HG03432 (cell line): Measurements from ENCODE around the gene GASK1A.
"Not testable (repeated sequence)": the region's sequence is repeated elsewhere in the genome, so short reads cannot be mapped to it uniquely, and the experiment has no call there.

Experiments
- ATAC-seq: cut with Tn5 transposase; IDR thresholded peaks from one replicate; pipeline ENCODE4 v1.9.1; 2021; ENCODE audit warnings: mild to moderate bottlenecking, moderate library complexity; ENCODE audit not compliant: unreplicated experiment

The GASK1A gene

DNA sequence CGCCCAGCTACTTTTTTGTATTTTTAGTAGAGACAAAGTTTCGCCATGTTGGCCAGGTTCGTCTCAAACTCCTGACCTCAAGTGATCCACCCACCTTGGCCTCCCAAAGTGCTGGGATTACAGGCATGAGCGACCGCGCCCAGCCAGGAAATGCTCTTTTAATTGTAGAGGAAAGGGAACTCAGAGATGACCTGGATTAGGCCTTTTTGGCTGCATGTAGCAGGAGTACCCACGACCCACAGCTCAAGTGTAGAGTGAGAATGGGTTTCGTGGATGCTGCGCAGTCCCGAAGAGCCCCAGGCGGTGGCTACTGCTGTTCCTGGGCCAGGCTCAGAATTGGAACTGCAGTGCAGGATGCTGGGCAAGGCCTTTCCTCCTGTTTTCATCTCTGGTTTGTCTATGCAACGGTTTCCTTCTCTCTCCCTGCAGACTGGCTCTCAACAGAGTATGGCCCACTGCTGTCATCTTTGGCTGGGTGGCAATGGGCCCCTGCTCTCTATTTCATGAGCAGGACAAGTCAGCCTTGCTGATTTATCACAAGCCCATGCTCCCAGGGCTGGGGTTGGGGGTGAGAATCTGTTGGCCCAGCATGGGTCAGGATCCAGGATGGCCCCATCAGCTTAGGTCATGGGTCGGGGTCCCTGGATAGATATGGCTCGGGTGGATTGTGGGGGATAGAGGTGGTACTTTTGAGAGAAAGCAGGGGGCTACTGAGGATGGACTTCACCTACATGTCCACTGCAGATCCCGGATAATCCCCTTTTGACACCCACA, 51.2 kb downstream of the GASK1A start:
- no peak for ATAC-seq

DNA sequence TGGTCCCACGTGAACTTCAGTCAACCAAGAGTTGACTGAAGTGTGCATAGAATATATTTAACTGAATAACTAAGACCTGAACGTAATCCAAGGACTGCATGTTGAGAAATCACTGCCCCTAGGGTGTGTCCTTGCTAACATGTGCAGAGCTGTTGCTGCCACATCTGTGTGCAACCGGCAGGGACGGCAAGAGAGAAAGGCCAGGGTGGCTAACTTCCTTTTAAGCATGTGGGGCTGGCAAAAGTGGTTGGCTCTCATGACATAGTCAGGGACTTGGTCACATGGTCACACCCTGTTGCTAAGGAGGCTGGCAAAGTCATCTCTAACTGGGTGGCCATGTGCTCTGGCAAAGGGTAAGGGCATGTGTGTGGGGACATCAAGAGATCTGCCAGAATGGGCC, 52.4 kb downstream of the GASK1A start:
- no peak for ATAC-seq

DNA sequence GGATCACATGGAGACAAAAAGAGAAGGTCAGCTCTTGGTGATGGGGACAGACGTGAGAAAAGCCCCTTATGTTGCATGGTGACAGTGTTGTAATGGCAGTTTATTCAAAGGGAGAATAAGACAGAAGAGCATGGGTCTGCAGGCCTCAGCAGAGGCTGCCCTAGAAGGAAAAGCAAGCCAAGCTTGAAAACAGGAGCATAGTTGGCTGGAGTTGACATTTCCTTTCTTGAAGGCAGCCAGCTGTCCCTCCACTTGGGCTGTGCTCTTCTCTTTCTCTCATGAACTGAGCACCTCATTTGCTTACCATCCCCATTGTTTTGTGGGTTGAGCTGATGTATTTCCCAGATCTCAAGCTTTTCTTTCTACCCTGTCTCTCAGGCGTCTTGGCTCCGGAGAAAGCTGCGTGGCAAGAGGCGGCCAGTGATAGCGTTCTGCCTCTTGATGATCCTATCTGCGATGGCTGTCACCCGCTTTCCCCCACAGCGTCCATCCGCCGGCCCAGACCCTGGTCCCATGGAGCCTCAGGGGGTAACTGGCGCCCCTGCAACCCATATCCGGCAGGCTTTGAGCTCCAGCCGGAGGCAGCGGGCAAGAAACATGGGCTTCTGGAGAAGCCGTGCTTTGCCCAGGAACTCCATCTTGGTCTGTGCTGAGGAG, 52.9 kb downstream of the GASK1A start:
- ATAC-seq, result no peak

DNA sequence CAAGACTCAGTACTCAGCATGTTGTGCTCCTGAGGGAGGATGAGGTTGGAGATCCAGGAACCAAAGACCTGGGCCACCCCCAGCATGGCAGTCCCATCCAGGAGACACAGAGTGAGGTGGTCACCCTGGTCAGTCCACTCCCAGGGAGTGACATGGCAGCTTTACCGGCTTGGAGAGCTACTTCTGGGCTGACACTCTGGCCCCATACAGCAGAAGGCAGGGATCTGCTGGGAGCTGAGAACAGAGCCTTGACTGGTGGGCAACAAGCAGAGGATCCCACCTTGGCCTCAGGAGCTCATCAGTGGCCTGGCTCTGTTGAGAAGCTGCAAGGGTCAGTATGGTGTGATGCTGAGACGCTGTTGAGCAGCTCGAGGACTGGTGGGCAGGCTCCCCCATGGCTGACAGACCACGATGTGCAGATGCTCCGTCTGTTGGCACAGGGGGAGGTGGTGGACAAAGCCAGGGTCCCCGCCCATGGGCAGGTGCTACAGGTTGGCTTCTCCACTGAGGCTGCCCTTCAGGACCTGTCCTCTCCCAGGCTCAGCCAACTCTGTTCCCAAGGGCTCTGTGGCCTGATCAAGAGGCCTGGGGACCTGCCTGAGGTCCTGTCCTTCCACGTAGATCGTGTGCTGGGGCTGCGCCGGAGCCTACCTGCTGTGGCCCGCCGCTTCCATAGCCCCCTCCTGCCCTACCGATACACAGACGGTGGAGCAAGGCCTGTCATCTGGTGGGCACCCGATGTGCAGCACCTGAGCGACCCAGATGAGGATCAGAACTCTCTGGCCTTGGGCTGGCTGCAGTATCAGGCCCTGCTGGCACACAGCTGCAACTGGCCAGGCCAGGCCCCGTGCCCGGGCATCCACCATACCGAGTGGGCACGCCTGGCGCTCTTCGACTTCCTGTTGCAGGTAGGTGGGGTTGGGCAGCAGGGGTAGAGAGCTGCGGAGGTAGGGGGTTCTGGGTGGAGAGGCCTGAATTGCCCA, 53.8 kb downstream of the GASK1A start:
- ATAC-seq, result no peak

DNA sequence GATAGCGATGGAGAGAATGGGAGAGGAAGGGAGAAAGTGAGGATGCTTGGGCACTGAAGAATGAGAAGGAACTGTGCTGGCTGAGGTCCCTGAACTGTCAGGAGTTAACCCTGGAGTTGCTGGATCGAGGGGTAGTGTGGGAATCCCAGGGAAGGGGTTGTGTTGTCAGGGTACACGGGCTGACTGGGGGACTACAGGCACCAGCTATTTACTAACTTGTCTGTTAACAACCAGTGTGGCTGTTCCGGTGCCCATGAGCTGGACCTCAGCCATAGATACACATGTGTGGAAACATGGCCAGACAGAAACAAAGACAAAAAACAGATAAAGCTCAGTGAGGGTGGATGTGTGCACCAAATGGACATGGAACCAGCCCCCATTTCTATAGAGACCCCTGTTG, 55.1 kb downstream of the GASK1A start:
- ATAC-seq, result no peak

DNA sequence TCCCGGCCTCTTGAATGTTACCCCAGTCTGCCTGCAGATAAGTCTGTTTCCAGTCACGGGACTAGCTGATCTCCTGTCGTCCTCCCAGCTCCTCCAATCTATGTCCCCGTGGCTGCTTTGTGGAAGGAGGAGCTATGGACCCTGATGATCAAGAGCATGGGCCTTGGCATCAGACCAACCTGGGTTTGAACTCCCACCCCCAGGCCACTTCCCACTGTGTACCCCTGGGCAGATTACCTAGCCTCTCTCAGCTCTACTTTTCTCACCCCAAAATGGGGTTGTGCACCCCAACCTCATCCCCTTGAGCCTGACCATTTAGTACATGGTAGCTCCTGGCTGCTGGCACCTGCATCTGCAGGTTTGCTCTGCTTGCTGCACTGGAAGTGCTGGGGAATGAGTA, 55.8 kb downstream of the GASK1A start:
- no peak for ATAC-seq

DNA sequence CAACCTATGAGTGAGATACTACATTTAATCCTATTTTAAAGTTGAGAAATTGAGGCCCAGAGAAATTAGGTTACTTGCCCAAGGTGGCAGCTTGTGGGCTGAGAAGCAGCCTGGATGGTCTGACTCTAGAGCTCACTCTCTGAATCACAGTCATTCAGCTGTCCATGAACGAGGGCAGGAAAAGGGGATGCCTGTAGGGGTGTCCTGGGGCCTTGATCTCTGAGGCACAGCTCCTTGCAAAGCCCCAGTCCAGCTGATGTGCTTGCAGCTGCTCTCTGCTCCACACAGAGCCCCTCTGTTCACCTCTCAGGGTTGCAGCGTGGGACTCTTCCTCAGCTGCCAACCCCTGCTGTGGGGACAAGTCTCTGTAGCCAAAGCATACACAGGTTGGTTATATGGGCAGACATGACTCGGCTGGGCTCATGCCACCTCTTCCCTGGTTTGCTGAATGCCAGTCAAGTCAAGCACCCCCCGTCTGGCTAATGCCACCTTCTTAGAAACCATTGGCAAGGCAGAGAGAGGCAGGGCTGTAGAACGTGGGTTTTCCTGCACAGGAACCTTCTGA, 56.8 kb downstream of the GASK1A start:
- no peak for ATAC-seq

DNA sequence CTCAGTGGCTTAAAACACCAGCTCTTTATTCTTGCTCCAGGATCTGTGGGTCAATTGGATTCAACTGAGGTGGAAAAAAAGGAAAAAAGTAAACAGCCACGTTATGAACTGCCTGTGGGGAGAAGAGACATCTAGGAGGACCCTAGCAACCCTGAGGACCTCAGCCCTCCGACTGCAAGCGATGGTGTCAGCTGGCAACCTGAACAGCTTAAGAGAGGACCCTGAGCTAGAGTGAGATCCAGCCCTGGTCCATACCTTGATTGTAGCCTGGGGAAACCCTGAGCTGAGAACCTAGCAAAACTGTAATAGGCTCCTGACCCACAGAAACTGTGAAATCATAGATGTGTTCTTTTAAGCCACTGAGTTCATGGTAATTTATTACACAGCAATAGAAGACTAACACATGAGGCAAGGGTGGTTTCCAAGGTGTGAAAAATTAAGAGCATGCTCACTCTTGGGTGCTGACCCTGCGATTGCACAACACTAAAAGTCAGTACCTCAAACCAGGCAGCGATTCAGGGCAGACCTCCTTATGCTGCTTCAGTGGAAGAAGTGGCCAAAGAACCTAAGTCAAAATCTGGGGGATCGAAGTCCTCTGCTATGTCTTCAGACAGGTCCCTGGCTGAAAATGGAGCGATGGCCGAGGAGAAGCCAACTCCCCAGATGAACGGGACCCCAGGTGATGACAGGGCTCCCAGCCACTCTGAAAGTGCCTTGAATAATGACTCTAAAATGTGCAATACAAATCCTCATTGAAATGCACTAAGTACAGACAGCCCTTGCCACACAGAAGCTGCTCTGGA, 57.7 kb downstream of the GASK1A start:
- ATAC-seq, result no peak

DNA sequence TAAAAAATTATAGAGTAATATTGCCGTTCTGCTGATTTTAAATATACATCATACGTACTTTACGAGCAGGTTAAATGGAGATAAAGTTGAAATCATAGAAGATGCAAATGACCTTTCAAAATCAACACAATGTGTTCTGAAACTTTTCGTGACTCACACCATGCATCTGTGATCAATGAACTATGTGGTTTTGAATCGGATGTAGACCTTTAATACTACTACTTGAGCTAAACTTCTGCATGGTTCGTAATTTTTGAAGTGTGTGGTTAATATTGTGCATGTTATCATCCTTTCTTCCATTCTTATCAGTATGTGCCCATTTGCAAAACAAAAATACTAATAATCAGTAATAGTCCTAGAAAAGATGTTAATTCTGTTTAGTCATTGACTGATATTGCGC, 58.9 kb downstream of the GASK1A start:
- ATAC-seq, result peak; percentile 69

DNA sequence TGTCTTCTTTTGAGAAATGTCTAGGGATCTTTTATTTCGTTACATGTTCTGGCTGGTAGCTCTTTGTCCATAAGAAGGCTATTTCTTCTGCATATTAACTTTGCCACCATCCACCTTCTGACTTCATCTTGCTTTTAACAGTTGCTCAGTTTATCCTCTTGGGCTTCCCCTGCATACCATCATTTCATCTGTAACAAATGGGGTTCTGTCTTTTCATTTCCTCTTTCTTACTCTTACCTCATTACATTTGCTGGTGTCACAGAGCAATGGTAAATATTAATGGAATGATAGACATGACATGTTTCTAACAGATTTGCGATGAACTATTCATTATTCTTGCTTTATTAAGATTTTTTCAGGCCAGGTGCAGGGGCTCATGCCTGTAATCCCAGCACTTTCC, 62.4 kb downstream of the GASK1A start:
- no peak for ATAC-seq

DNA sequence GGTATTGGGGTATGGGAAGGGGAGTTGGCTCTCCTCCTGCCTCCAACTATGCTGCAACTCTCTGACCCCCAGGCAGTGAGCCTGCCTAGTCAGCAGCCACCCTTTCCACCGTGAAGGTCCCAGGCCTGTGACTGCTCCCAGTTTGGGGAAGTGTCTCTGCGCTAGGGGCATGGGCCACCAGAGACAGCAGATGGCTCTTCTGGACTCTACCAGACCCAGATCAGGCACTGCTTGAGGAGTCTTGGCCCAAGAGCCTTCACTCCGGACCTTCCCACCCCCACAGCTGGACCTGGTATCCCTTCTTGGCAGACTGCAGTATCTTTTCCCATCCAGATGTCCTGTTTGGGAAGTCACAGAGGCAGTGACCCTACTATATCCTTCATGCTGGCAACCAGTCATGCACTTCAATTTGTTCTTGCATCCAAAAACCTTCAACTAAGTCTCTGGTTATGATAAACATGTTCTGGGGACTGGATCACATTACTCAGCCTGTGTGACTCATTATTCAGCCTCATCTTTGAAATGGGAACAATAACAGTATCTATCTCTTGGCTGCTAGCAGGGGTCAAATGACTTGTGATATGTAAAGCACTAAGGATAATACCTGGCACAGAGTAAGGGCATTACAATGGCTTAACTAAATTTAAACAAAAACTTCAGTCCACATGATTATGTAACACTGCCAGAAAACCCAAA, 64.1 kb downstream of the GASK1A start:
- no peak for ATAC-seq

DNA sequence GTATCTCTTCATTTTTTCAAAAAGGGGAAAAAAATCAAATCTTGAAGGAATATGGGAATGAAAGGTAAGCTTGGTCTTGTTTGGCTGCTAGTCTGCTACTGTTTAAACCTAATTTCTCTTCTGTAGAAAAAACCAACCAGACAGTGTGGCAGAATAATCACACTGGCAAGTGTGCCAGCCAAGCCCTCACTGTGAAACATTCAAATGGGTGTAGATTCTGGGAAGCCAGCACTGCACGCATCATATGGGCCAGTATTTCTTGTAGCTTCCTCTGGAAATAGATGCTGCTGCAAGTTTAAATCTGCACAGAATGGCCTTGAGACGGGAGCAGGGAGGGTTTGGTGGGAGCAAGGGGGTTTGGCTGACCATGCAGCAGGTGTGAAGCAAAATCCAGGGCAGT, 64.7 kb downstream of the GASK1A start:
- no peak for ATAC-seq

DNA sequence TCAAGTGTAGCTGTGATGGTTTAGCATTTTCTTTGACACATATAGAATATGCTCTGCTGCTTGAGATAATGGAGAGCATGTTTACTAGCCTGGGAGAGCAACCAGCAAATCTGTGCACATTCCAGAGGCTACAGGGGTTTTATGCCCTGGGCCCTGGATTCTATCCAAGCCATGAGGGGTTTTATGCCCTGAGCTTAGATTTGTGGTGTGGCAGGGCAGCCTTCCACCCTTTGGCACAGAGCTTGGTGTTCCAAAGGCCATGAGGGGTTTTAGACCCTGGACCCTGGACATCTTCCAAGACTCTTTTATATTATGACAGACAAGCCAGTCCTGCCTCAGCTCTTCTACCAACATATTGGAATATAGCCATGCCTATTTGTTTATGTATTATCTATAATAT, 66.0 kb downstream of the GASK1A start:
- ATAC-seq, result not testable (repeated sequence)

DNA sequence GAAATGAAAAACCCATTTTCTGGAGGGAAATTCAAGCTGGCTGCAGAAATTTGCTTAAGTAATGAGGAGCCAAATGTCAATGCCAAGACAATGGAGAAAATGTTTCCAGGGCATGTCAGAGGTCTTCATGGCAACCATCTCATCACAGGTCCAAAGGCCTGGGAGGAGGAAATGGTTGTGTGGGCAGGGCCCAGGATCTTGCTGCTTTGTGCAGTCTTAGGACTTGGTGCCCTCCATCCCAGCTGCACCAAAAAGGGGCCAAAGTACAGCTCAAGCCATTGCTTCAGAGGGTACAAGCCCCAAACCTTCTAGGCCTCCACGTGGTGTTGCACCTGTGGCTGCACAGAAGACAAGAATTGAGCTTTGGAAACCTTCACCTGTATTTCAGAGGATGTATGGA, 67.5 kb downstream of the GASK1A start:
- no peak for ATAC-seq

DNA sequence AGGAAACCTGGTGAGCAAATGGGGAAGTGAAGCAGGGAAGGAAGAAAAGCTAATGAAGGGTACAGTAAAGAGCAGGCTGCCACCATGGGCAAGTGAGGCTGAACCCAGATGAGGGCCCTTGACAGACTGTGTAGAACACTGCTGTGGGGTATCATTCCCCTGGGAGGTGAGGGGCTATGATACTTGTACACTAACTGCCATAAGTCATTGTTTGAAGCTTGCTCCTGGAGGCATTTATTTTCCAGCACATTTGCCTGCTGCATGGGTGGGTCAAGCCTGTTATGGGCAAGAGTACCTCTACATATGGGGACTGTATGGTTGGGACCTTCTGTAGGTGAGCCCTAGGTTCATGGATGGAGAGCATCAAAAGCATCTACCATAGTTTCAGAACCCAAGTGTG, 69.4 kb downstream of the GASK1A start:
- no peak for ATAC-seq

DNA sequence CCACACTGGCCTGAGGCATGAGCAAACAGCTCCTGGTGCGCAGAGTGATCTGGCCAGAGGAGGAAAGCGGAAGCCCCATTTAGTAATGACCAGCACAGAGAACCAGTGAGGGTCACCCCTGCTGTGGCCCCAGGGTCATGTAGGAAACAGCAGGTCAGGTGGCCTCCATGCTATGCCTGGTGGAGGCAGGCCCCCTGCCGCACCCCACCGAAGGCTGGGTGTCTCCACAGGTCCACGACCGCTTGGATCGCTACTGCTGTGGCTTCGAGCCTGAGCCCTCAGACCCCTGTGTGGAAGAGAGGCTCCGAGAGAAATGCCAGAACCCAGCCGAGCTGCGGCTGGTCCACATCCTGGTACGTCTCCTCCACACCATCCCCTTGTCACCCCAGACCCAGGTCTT, 74.2 kb downstream of the GASK1A start:
- no peak for ATAC-seq

DNA sequence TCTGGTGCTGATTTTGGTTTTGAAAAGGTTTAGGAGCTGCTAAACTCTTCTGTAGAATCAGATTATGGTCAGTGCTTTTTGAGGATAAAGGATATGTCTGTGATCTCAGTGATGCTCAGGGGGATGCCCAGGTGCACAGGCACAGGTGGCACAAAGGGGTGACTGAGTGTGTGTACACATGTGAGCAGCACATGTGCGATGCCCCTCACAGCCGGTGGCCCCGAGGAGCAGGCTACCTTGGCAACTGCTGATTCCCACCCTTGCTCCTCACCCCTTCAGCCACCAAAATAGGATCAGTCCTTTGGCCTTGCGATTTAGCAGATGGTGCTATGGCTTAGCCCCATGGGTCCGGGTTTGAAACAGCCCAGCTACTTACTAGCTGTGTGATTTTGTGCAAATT, 75.6 kb downstream of the GASK1A start:
- ATAC-seq, result no peak

DNA sequence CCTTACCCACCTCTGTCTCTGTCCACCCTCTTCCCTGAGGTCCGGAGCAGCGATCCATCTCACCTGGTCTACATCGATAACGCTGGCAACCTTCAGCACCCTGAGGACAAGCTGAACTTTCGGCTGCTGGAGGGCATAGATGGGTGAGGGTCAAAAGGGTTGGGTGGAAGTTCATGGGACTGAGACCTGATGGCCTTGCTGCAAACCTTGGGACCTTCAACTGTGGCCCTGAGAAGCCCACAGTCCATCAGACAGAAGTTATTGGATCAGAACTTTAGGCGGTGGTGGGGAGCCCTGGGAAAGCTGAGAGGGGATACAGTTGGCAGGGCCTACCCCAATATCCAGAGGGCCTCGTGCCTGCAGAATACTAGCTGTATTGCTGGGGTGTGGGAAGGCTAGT, 76.3 kb downstream of the GASK1A start:
- ATAC-seq, result no peak

DNA sequence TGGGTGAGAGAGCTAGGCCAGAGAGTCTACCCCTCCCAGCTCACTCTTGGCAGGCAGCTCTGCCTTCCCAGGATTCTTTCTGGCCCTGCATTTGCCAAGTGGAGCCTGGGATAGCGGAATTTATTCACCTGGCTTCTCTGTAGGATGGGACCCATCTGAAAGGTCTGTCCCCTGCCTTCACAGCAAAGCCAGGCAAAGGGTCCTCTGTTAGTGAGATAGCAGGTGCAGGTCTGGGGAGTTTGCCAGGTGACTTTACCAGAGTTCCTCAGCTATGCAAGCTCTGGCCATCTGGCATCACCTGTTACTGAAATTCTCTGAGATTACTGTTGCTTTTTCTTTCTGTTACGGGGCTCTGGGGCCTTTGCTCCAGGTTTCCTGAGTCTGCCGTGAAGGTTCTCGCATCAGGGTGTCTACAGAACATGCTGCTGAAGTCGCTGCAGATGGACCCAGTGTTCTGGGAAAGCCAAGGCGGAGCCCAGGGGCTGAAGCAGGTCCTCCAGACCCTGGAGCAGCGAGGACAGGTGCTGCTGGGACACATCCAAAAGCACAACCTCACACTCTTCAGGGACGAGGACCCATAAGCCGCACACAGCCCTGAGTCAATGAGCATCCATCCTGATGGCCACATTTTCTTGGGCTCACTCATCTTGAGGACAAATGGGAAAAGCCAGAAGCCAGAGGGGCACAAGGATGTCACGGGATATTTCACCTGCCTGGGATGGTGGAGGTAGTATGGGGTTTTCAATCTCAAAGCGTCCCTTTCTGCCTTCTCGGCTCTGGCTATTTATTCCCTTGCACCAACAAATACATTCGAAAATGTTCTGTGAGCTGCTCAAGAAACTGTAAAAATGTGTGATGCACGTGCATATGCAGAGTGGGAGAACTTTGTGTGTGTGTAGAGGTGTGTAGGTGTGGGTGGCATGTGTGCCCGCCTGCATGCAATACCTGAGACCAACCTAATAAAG, 77.0 kb downstream of the GASK1A start:
- no peak for ATAC-seq
